Central memory CD4-positive, alpha-beta T cell (primary cell): Measurements from ENCODE around the gene CFAP20DC.
A peak's percentile ranks its signal among the peaks of the same experiment; 100 is the strongest.
"Not testable (repeated sequence)": the region's sequence is repeated elsewhere in the genome, so short reads cannot be mapped to it uniquely, and the experiment has no call there.

Experiments used
- DNase-seq: peaks from one replicate; pipeline ENCODE4 v3.0.0; 2022

CFAP20DC gene

GRCh38 chr3:59016930-59017616 is 32.8 kb downstream of the CFAP20DC start:
- no peak for DNase-seq

DNA sequence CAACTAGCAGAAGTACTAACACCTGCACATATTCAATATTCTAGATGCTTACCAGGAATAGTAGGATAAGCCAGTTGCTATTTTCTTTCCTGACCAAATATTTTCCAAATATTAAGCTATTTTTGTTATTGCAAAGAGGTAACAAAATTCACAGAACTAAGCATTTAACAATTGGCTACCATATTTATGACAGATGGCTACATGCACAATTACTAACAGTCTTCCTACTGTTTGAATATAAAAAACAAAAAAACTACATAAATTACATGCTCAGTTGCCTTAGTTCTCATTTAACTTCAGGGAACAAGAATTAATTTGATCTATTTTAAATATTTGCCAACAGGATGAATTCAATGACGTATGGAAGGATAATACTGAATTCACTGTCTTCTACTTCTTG is 36.2 kb downstream of the CFAP20DC start:
- DNase-seq, result no peak

DNA sequence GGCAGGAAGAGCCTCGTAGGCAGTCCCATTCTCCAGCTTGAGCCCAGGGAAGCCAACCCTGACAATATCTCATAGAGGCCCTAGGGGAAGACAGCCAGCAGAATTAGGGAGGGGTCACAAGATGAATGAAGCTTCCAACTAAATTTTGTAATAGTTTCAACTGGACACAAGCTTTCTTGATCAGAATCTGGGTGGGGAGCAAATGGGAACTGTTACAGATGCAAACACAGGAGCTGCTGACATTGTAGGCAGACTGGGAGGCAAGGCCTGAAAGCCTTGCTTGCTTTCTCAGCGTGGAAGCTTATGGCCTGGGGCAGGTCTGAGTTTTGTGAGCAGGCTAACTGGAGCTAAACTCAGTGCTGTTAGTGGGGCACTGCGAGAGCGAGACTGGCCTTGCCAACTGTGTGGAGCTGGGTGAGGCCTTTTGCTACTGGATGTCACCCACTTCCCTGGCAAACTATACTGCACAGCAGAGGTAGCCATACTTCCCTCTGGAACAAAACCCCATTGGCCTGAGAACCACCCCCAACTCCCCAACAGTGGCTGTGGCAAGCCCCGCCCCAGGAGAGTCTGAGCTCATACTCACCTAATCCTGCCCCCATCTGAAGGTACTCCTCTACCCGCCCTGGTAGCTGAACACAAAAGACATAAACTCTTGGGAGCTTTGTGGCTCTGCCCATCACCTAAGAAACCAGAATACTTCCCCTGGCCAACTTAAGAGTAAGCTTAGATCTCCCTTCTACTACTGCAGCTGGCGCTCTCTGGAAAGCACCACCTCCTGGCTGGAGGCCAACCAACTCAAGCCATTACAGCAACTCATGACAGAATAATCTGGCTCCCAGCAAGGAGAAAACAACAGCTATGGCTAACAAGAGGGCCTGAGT is 42.9 kb downstream of the CFAP20DC start:
- DNase-seq, result no peak

DNA sequence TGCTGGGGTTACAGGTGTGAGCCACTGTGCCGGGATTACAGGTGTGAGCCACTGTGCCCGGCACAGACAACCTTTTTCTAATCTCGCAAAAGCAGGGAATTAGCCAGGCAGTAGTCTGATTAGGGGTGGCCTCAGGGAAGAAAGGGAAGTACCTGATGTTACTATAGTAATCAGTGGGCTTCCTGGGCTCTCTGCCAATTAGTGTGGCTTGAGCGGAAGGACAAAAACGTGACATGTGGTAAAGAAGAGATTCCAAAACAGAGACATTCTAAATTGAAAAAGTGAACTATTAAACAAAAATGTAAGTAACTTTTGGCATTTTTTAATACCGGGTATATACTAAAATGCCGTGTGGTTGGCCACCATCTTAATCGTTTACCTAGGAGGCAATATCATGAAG is 48.1 kb downstream of the CFAP20DC start:
- DNase-seq, result no peak

DNA sequence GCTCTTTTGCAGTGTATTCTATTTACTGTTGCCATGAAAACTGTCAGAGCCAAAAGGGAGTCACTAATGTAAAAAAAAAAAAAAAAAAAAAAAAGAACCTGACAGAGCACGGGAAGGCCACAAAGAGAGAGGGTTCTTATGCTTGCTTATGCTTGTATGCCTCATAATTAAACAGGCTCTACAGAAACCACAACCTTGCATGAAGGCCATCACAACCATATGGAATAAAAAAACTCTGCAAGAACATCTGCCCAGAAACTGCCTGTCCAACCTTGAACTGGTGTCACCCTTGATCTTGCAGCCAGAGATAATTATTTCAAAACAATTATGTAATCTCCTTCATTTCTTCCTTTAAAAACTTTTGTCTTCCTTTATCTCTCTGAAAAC is 50.1 kb downstream of the CFAP20DC start:
- no peak for DNase-seq

DNA sequence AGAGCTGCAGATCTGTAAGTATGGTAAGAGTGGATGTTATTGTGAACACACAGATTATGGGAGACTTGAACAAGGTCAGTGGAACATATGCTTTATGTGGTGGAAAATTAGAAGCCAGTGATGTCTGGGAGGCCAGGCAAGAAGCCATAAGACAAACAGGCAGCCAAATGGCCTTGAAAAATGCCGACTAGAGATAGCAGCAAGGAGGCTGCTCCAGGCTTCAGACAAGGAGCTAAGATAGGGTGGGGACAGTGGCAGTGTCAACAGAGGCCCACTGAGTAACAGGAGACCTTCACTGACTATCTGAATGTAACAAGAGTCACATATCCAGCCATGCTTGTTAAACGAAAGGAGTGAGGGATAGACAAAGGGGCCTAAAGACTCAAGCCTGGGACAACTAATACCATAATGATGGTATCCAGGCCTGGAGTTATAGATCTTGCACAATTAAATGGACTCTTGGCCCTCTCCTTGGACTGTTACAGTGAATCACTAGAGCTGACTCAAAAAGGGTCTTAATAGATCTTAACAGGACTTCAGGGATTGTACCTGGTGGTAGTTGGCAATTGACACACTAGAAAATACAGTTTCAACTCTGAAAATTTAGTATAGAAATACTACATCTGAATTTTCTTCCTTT is 50.6 kb downstream of the CFAP20DC start:
- no peak for DNase-seq

DNA sequence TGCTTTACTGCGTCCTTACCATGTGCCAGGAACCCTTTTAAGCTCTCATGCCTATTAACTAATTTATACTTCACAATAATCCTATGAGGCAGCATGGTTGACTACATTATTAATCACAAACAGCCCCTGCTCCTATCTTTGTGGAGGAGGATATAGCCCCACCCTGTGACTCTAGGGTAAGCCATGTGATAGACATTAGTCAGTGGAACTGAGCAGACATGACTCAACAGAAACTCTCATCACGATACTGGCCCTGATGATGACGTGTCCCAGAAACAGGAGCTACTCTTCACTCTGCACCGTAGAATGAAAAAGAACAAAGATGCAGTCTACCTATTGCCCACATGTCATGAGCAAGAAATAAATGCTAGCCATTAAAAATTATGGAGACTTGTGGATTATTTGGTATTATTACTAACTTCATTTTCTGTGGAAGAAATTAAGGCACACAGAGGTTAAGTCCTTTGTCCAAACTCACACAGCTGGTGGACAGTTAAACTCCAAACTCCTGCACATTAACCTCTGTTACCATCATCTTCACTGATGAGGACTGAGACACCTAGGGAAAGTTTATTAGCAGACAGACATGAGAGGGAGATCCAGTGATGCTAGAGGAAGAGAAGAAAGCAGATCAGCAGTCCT is 51.2 kb downstream of the CFAP20DC start:
- no peak for DNase-seq

- DNase-seq, result no peak
Measured at GRCh38 chr3:58996730-58997129, 53.1 kb downstream of the CFAP20DC start.

DNA sequence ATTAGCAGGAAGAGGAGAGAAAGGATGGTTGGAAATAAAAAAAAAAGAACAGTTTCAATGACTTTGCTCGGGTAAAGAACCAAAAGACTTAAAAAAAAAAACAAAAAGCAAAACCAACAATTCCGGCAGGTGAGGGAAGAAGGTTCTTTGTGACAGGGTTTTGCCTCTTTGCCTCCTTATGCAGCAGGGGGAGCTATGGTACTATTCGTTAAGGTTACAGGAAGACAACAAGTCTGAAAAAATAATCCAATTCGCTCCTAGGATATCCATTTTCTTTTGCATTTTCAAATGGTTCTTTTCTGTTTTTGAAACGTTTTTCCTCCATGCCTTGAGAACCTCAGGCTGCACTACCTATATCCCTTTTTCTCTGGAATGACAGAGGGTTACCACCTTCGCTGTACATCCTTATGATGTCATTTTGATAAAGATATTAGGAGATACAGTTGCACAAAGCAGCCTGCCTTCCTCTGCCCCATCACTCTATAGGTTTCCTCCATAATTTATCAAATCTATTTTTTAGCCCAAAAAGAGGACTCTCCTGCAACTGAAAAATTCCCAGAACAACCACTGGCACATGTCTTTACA is 55.0 kb downstream of the CFAP20DC start:
- DNase-seq, result peak; percentile 9

- DNase-seq, result no peak
Measured at GRCh38 chr3:58993547-58993946, 56.3 kb downstream of the CFAP20DC start.

- no peak for DNase-seq
Measured at GRCh38 chr3:58991623-58992022, 58.2 kb downstream of the CFAP20DC start.

- DNase-seq, result no peak
Measured at GRCh38 chr3:58991026-58991425, 58.8 kb downstream of the CFAP20DC start.

DNA sequence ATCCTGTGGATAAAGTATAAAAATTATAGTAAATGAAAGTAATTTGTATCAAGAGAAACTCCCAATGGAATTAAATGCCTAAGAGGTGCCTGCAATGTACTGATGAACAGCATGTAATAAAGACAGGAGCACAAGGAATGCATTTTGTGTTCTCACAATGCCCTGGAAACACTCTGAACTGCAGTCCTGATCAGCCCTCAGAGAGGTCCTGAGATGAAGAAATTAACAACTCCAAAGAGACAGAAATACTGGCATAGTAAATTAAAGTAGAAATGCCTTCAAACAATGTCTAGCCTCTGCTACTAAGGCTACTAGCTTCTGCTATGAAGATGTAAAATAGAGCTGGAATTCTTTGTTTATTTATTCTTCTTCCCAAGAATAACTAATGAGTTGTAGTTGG is 59.9 kb downstream of the CFAP20DC start:
- DNase-seq, result no peak

GRCh38 chr3:58989163-58989562 is 60.7 kb downstream of the CFAP20DC start:
- DNase-seq, result no peak

DNA sequence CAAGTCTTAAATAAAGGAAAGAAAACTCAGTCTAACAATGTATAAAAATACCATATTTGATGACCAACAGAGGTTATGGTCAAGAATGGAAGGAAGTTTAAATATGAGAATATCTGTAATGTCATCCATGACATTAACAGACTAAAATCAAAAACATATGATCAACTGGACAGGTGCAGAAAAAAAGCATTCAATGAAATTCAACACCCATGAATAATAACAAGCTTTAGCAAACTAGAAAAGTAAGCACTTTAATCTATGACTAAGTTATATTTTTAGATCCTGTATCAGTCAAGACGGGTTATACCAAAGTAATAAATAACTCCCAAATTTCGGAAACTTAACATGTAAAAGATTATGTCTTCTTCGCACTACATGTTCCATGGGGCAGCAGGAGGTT is 61.8 kb downstream of the CFAP20DC start:
- no peak for DNase-seq

- DNase-seq, result no peak
Measured at GRCh38 chr3:58986654-58987053, 63.2 kb downstream of the CFAP20DC start.

- no peak for DNase-seq
Measured at GRCh38 chr3:58979840-58980239, 70.0 kb downstream of the CFAP20DC start.

- DNase-seq, result no peak
Measured at GRCh38 chr3:58973796-58974195, 76.0 kb downstream of the CFAP20DC start.

DNA sequence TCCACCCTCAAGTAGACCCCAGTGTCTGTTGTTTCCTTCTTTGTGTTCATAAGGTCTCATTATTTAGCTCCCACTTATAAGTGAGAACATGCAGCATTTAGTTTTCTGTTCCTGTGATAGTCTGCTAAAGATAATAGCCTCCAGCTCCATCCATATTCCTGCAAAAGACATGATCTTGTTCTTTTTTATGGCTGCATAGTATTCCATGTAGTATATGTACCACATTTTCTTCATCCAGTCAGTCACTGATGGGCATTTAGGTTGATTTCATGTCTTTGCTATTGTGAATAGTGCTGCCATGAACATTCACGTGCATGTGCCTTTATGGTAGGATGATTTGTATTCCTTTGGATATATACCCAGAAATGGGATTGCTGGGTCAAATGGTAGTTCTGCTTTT is 82.0 kb downstream of the CFAP20DC start:
- not testable (repeated sequence) for DNase-seq

GRCh38 chr3:58965865-58966264 is 84.0 kb downstream of the CFAP20DC start:
- DNase-seq, result no peak

GRCh38 chr3:58963928-58964503 is 85.8 kb downstream of the CFAP20DC start:
- DNase-seq, result no peak

- DNase-seq, result no peak
Measured at GRCh38 chr3:58962816-58963215, 87.0 kb downstream of the CFAP20DC start.
